GM11168 (cell line): ENCODE results near the gene LRRFIP1.

ENCODE experiments used
- in situ Hi-C: fragments of 300-500 bp; cut with MboI; formaldehyde crosslinking; loops from one replicate; pipeline ENCODE4 v1.12.0; 2022; ENCODE audit warnings: low sequenced_read_pairs; ENCODE audit not compliant: unreplicated experiment

LRRFIP1 gene

DNA sequence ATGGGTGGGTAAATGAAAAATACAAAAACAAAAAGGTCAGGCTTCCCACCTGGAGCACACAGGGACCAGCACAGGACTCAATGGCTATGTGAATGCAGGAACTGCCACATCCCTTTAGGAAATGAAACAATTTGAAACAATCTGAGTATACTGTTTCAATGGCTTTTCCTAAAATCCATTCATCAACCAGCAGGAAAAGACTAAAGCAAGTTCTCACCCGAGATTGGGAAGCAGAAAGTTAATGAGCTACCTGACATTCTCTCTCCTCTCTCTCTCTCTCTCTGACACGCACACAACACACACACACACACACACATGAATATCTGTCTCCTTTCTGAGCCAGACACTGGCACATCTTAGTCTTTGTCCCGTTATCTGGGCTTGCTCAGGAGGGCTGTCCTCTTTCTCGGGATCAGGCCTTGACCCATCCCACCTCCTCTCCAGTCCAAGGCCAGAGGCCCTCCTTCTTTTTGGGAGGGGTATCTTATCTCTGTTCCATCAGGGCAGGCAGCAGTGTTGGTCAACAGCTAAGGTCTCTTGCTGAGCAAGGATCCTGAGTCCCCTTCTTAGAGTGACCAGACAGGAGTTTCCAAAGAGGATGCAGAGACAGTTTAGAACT lies 11.6 kb upstream of the LRRFIP1 start:
- in situ Hi-C loops, result no loop called here

DNA sequence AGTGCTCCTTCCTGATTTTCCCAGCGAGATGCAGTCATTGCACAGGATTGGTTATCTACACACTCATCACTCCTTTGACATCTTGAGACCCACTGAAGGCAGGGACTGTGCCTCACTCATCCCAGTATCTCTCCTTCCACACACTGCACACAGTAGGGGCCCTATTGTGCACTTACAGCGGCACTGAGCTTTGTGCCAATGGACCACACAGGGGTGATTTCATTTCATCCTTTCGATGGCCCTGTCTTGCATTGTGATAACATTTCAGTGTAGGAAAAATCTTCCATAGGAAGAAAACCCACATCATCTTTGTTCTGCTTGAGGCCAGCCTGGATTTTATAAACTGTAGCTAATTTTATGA lies 11.0 kb upstream of the LRRFIP1 start:
- in situ Hi-C loops, result no loop called here

DNA sequence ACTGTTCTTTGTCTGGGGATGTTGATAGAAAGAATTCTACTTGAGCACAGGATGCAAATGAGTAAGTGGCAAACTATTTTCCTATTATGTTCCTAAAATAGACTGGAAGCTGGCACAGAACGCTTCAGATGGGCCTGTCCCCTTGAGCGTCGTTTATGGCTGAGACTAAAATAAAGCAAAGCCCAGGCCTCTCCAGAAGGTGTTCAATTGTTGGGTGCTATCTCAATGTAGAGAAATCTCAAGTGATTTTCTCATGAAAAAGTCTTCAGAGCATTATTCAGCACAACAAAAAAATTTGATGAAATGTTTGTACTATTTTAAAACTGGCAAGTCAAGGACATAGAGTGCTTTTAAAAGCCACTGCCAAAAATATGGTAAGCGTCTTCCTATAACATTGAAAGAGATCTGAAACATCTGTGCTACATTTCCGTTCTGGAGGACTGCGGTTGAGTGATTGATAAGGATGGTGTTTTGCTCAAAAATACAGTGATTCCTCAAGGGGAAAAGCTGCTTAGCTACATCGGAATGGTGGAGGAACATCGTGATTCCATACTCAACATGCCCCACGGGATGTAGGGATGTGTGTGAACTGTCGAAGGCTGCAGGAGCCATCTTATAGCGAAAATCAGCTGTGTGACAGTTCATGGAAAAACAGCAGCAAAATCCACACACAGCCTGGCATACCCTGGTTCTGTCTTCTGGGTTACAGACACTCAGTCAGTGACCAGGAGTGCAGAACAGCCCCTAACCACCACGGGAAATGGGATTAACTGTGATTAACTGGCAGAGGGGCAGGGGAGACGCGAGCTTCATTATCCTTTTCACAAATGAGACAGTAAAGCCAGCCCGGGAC lies 10.4 kb upstream of the LRRFIP1 start:
- in situ Hi-C loops, result no loop called here

DNA sequence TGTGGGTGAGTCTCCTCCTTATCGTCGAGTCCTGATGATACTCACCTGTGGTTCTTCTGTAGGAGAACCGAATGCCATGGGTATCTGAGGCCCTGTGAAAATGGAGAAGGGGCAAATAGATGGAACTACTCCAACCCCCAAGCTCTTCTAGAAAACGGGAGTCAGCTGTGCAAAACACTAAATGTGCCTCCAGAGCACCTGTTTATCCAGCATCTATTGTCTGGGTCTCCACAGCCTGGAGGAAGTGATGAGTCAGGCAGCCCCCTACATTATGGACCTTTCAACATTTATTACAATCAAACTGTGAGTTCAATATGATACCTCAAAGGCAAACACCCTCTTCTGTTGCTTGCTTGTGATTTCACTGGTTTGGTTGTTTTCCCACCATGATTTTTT lies 9.8 kb upstream of the LRRFIP1 start:
- in situ Hi-C loops, result no loop called here

DNA sequence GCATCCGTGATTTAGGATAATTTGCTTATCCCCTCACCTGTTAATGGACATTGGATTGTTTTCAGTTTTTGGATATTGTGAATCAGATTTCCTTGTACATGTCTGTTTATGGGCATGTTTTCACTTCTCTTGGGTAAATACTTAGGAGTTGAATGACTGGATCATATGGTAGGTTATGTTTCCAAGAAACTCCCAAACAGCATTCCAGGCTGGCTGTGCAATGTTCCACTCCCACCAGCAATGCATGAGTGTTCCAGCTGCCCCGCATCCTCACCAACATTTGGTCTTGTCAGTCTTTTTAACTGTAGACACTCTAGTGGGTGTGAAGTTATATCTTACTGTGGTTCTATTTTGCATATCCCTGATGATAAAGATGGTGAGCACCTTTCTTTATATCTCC lies 8.9 kb upstream of the LRRFIP1 start:
- in situ Hi-C loops, result no loop called here

DNA sequence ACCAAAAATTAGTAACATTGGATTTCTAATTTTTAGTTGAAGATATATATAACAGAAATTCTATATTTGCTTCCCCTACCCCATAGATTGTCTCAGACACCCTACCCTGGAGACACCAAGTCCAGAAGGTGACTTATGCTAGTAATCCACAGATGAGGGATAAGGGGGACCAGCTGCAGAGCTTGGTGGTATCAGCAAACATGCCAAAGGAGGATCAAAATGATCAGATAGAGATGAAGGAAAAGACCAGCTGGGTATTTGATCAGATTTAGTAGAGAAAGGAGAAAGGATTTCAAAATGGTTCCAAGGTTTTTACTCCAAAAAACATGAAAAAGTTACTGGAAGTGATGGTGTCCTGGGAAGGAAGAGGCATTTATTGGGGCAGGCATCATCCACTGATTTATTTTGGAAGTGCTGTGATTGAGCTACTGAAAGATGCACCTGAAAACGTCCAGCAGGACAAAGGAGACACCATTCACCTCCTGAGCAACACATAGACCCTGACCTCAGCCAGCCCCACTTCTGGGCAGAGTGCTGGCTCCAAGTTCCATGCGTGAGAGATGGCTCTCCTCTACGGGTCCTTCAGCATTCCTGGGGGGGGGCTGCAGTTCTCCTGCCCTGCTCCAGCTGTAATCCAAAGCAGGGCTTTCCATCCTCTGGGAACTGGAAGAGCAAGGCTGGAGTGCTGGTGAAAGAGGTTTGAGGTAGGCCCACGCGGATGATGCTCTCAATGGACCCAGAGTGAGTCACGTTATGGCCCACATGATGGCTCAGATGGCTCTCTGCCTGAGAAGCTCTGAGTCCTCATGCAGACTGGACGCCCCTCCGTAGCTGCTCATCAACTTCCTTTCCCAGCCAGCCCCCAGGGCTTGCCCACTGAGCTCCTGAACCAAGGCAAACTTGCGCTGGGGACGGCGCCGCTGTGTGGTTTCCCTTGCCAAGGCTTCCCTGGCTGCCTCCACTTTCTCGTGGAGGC lies 3.7 kb upstream of the LRRFIP1 start:
- in situ Hi-C loops, result no loop called here

DNA sequence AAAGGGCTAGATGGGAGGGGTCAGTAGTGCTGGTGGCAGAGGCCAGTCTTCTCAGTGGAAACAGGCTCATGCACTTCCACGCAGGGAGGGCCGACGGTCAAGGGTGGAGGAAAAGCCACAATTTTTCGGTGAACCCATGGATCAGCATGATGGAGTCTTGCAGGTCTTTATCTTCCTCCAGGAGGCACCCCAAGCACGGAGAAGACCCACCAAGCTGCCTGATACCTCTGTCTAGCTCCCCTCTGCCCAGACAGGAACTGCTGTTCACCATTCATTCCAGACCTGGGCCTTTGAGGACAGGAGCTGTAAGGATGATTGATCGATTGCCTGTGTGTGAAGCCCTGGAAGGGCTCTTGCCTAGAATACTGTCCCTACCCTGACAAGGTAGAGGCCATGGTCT lies 2.8 kb upstream of the LRRFIP1 start:
- in situ Hi-C loops, result no loop called here

GRCh38 chr2:237625216-237625705 lies 2.1 kb upstream of the LRRFIP1 start:
- in situ Hi-C loops, result no loop called here

DNA sequence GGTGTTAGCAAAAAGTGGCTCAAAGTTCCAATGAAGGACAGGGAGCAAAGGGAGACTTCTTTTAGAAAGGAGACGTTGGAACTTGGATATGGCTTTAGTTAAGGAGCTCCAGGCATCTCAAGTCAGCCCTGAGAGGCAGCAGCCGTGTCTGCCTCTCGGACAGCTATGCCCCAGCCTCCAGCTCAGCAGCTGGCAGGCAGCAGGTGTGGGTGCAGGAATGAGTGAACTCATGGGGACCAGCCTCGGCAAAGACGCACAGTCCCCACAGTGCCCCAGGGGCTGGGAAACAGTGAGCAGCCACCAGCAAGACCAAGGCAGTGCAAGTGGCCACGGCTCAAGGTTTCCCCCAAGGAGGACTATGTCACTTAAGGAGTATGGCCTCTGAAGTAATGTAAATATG lies 1.6 kb upstream of the LRRFIP1 start:
- in situ Hi-C loops, result no loop called here

- in situ Hi-C loops, result no loop called here
Measured at GRCh38 chr2:237626813-237627440, 460 bp upstream of the LRRFIP1 start.

- in situ Hi-C loops, result no loop called here
Measured at GRCh38 chr2:237628247-237629187, 1.1 kb downstream of the LRRFIP1 start.

- in situ Hi-C loops, result no loop called here
Measured at GRCh38 chr2:237629188-237629534, 1.8 kb downstream of the LRRFIP1 start.

- in situ Hi-C loops, result no loop called here
Measured at GRCh38 chr2:237629739-237630138, 2.4 kb downstream of the LRRFIP1 start.

GRCh38 chr2:237630216-237631000 lies 3.0 kb downstream of the LRRFIP1 start:
- in situ Hi-C loops, result no loop called here

GRCh38 chr2:237631007-237631785 lies 3.8 kb downstream of the LRRFIP1 start:
- in situ Hi-C loops, result no loop called here

- in situ Hi-C loops, result no loop called here
Measured at GRCh38 chr2:237631801-237632585, 4.6 kb downstream of the LRRFIP1 start.

- in situ Hi-C loops, result no loop called here
Measured at GRCh38 chr2:237633061-237633561, 5.7 kb downstream of the LRRFIP1 start.
